Measurements from ENCODE around the gene MOXD1. TPM values are rescaled to one million over a fixed set of nuclear protein-coding genes. Genes with fewer than 3 reads are reported as not detected.

The MOXD1 gene
- total RNA-seq, 1 donor from 2014 or later, result 4.8 TPM

- Mint-ChIP-seq H3K4me3 (no peak overlapping the region), H3K27me3 (ENCODE audit: insufficient read depth, low read depth) (no peaks in the 10 kb centered on the region), H3K36me3 (no peaks in the 10 kb centered on the region), H3K4me1 (peaks cover 6% of the 10 kb centered on the region), H3K9me3 (peaks cover 10% of the 10 kb centered on the region), H3K27ac (no peak overlapping the region)
- H3K27me3 ChIP-seq, result no peaks in the 10 kb centered on the region
- no peaks in the 10 kb centered on the region for H3K9me3 ChIP-seq (ENCODE audit: low read depth)
- no peaks in the 10 kb centered on the region for H3F3A ChIP-seq (ENCODE audit: low read depth)
- H4K20me1 ChIP-seq (ENCODE audit: low read depth), result no peaks in the 10 kb centered on the region
- no peaks in the 10 kb centered on the region for H3K4me1 ChIP-seq
- TF ChIP-seq EZH2 (IDR thresholded peaks at IDR 0.05) (no peak), CTCF (IDR thresholded peaks at IDR 0.05) (no peak), EZH2phosphoT487 (IDR thresholded peaks at IDR 0.05) (no peak)
- H3K27ac ChIP-seq, result no peak overlapping the region
- DNase-seq (ENCODE audit: low spot score), result no peak
- peaks cover 3% of the 10 kb centered on the region for H3K36me3 ChIP-seq
- no peak overlapping the region for H3K9ac ChIP-seq
- no peak overlapping the region for H2AFZ ChIP-seq (replicated peaks)
- H3K4me2 ChIP-seq, result no peak overlapping the region
- H3K79me2 ChIP-seq (ENCODE audit: low read depth), result no peaks in the 10 kb centered on the region
- H3K4me3 ChIP-seq, result no peak overlapping the region
Observed at GRCh38 chr6:132445201-132445951, 44.1 kb upstream of the MOXD1 start.

GRCh38 chr6:132443206-132443605 lies 41.9 kb upstream of the MOXD1 start:
- Mint-ChIP-seq H3K27ac (no peak overlapping the region), H3K4me3 (no peak overlapping the region), H3K4me1 (peaks cover 6% of the 10 kb centered on the region), H3K27me3 (ENCODE audit: insufficient read depth, low read depth) (no peaks in the 10 kb centered on the region), H3K36me3 (no peaks in the 10 kb centered on the region), H3K9me3 (peaks cover 10% of the 10 kb centered on the region)
- H3K36me3 ChIP-seq, result peaks cover 3% of the 10 kb centered on the region
- H3F3A ChIP-seq (ENCODE audit: low read depth), result no peaks in the 10 kb centered on the region
- no peaks in the 10 kb centered on the region for H3K79me2 ChIP-seq (ENCODE audit: low read depth)
- no peak overlapping the region for H3K9ac ChIP-seq
- no peak overlapping the region for H2AFZ ChIP-seq (replicated peaks)
- no peaks in the 10 kb centered on the region for H3K4me1 ChIP-seq
- H3K27ac ChIP-seq, result no peak overlapping the region
- no peak overlapping the region for H3K4me3 ChIP-seq
- H3K27me3 ChIP-seq, result no peaks in the 10 kb centered on the region
- no peak for TF ChIP-seq EZH2phosphoT487 (IDR thresholded peaks at IDR 0.05)
- no peak for TF ChIP-seq EZH2 (IDR thresholded peaks at IDR 0.05)
- H4K20me1 ChIP-seq (ENCODE audit: low read depth), result no peaks in the 10 kb centered on the region
- no peak for DNase-seq (ENCODE audit: low spot score)
- H3K4me2 ChIP-seq, result no peak overlapping the region
- H3K9me3 ChIP-seq (ENCODE audit: low read depth), result no peaks in the 10 kb centered on the region

GRCh38 chr6:132430110-132430509 lies 28.8 kb upstream of the MOXD1 start:
- TF ChIP-seq CTCF (IDR thresholded peaks at IDR 0.05), result no peak
- TF ChIP-seq EZH2 (IDR thresholded peaks at IDR 0.05), result no peak
- no peak for TF ChIP-seq EZH2phosphoT487 (IDR thresholded peaks at IDR 0.05)
- Histone ChIP-seq H3K79me2 (ENCODE audit: low read depth) (no peaks in the 10 kb centered on the region), H3K9ac (no peak overlapping the region), H4K20me1 (ENCODE audit: low read depth) (no peaks in the 10 kb centered on the region), H2AFZ (replicated peaks) (no peak overlapping the region), H3K9me3 (ENCODE audit: low read depth) (no peaks in the 10 kb centered on the region), H3K4me2 (no peak overlapping the region), H3F3A (ENCODE audit: low read depth) (no peaks in the 10 kb centered on the region), H3K4me3 (no peak overlapping the region), H3K36me3 (no peaks in the 10 kb centered on the region), H3K27me3 (no peaks in the 10 kb centered on the region), H3K27ac (no peak overlapping the region), H3K4me1 (no peaks in the 10 kb centered on the region)
- Mint-ChIP-seq H3K4me1 (no peaks in the 10 kb centered on the region), H3K9me3 (no peaks in the 10 kb centered on the region), H3K4me3 (no peak overlapping the region), H3K36me3 (no peaks in the 10 kb centered on the region), H3K27ac (no peak overlapping the region), H3K27me3 (ENCODE audit: insufficient read depth, low read depth) (no peaks in the 10 kb centered on the region)
- no peak for DNase-seq (ENCODE audit: low spot score)

- Mint-ChIP-seq H3K27me3 (ENCODE audit: insufficient read depth, low read depth) (no peaks in the 10 kb centered on the region), H3K9me3 (peaks cover 15% of the 10 kb centered on the region), H3K36me3 (no peaks in the 10 kb centered on the region), H3K4me1 (no peaks in the 10 kb centered on the region), H3K27ac (no peak overlapping the region), H3K4me3 (no peak overlapping the region)
- no peak for DNase-seq (ENCODE audit: low spot score)
- Histone ChIP-seq H3K27me3 (no peaks in the 10 kb centered on the region), H3K79me2 (ENCODE audit: low read depth) (no peaks in the 10 kb centered on the region), H3K36me3 (no peaks in the 10 kb centered on the region), H3F3A (ENCODE audit: low read depth) (no peaks in the 10 kb centered on the region), H3K4me1 (no peaks in the 10 kb centered on the region), H3K4me3 (no peak overlapping the region), H4K20me1 (ENCODE audit: low read depth) (no peaks in the 10 kb centered on the region), H3K27ac (no peak overlapping the region), H3K4me2 (no peak overlapping the region), H3K9me3 (ENCODE audit: low read depth) (no peaks in the 10 kb centered on the region), H2AFZ (replicated peaks) (no peak overlapping the region), H3K9ac (no peak overlapping the region)
- TF ChIP-seq EZH2phosphoT487 (IDR thresholded peaks at IDR 0.05) (no peak), CTCF (IDR thresholded peaks at IDR 0.05) (no peak), EZH2 (IDR thresholded peaks at IDR 0.05) (no peak)
Observed at GRCh38 chr6:132425176-132425575, 23.9 kb upstream of the MOXD1 start.
